K562 (cell line): Measurements from ENCODE around the gene AGXT. TPM values are rescaled to one million over a fixed set of nuclear protein-coding genes. Genes with fewer than 3 reads are reported as not detected.

Experiments used
- ATAC-seq: fragments of 200-7000 bp; cut with Tn5 transposase; 3 replicates; pipeline ENCODE4 v1.9.1; 2020; ENCODE audit warnings: moderate library complexity
- BruUV-seq: library from RNA; stranded (reverse); fragments of 400-500 nt; replicated peaks from 2 replicates; lab custom pipeline; 2021; lab: Mats Ljungman, UMichigan
- CTCF ChIA-PET: fragments of 300-600 bp; formaldehyde crosslinking; extraction: SDS; loops from one replicate; lab custom pipeline; 2021; ENCODE audit warnings: low intra/inter-chr PET ratio; lab: Yijun Ruan, JAX
- POLR2A ChIA-PET: fragments of 300-600, 350-650 bp; sonication (Branson Sonifier 250); formaldehyde crosslinking; extraction: SDS; loops from one replicate; lab custom pipeline; 2021; ENCODE audit warnings: antibody characterized with exemption, inconsistent platforms; lab: Yijun Ruan, JAX
- DNase-seq, 4 experiments: peaks; one replicate each; pipeline versions ENCODE4 v3.0.0 to v3.0.0-alpha.2; 2011 to 2018; ENCODE audit warnings: low spot score in 3 of 4, mixed read lengths in 3 of 4; ENCODE audit errors: extremely low read depth in 1 of 4
- FAIRE-seq: peaks from 2 replicates; lab custom pipeline; 2011; peaks lifted over from hg19 to GRCh38; lab: Jason Lieb, UNC
- H2AFZ ChIP-seq: 2 replicates; pipeline ENCODE4 v1.6.0; 2011; ENCODE audit warnings: low read depth, low read length, control low read depth, inconsistent platforms
- H3K27ac ChIP-seq: fragments of 200-600 bp; 3 replicates; pipeline ENCODE4 v1.8.0; 2011; ENCODE audit warnings: low read depth, mild to moderate bottlenecking, control low read depth, inconsistent platforms, low read length, moderate library complexity, mixed read lengths; ENCODE audit errors: extremely low read depth
- H3K27me3 ChIP-seq, 2 experiments: fragments of 300-600 bp in 1 of 2; 2 replicates in 1 of 2; 3 replicates in 1 of 2; pipeline versions ENCODE4 v1.6.0 to v1.8.0; 2011; ENCODE audit warnings: inconsistent platforms in 2 of 2, low read length in 2 of 2, mild to moderate bottlenecking in 1 of 2, mixed read lengths in 1 of 2, moderate library complexity in 1 of 2; ENCODE audit not compliant: control insufficient read depth in 2 of 2, insufficient read depth in 2 of 2
- H3K36me3 ChIP-seq: fragments of 300-600 bp; 3 replicates; pipeline ENCODE4 v1.8.0; 2011; ENCODE audit warnings: mild to moderate bottlenecking, low read length, inconsistent platforms; ENCODE audit not compliant: control insufficient read depth, insufficient read depth
- H3K4me1 ChIP-seq, 2 experiments: fragments of 200-600 bp in 1 of 2; replicated peaks in 1 of 2; 2 replicates in 1 of 2; 3 replicates in 1 of 2; pipeline versions ENCODE4 v1.5.1 to v1.8.0; 2011; ENCODE audit warnings: inconsistent platforms in 2 of 2, low read length in 2 of 2, mild to moderate bottlenecking in 1 of 2, mixed read lengths in 1 of 2, moderate library complexity in 1 of 2; ENCODE audit not compliant: control insufficient read depth in 2 of 2, insufficient read depth in 2 of 2
- H3K4me2 ChIP-seq: 2 replicates; pipeline ENCODE4 v1.6.1; 2011; ENCODE audit warnings: low read length, control low read depth, inconsistent platforms, mixed read lengths; ENCODE audit not compliant: insufficient read depth
- H3K4me3 ChIP-seq: fragments of 200-600 bp; sonication (generic), shearing (Covaris generic); 2 replicates; pipeline ENCODE4 v1.5.1; 2016; ENCODE audit warnings: control low read depth, inconsistent platforms
- H3K79me2 ChIP-seq: fragments of 200-600 bp; 3 replicates; pipeline ENCODE4 v1.8.0; 2011; ENCODE audit warnings: low read length, inconsistent platforms; ENCODE audit not compliant: control insufficient read depth, insufficient read depth
- H3K9ac ChIP-seq, 2 experiments: 2 replicates each; pipeline versions ENCODE4 v1.6.0 to v1.6.1; 2011; ENCODE audit warnings: low read depth in 2 of 2, low read length in 2 of 2, control low read depth in 1 of 2, inconsistent platforms in 1 of 2, mild to moderate bottlenecking in 1 of 2, mixed read lengths in 1 of 2; ENCODE audit not compliant: insufficient read depth in 1 of 2
- H3K9me1 ChIP-seq: one replicate; pipeline ENCODE4 v1.6.0; 2011; ENCODE audit warnings: inconsistent platforms, mild to moderate bottlenecking, low read length, moderate library complexity; ENCODE audit not compliant: control insufficient read depth, insufficient read depth
- H3K9me3 ChIP-seq: replicated peaks from 2 replicates; pipeline ENCODE4 v1.5.1; 2011; ENCODE audit warnings: low read depth, low read length, inconsistent platforms; ENCODE audit not compliant: control insufficient read depth, insufficient read depth
- H4K20me1 ChIP-seq: replicated peaks from 2 replicates; pipeline ENCODE4 v1.6.1; 2011; ENCODE audit warnings: low read length, inconsistent platforms, mixed read lengths; ENCODE audit not compliant: control insufficient read depth, insufficient read depth
- BHLHE40 ChIP-seq: IDR thresholded peaks from 2 replicates; pipeline ENCODE4 v1.6.1; 2011; ENCODE audit warnings: low read length, improper control_type of control experiment
- CREBBP ChIP-seq: IDR thresholded peaks from one replicate; pipeline ENCODE4 v1.6.1; 2012; ENCODE audit warnings: low read depth, mild to moderate bottlenecking, control low read depth, inconsistent platforms, low read length
- E2F1 ChIP-seq: sonication (generic); formaldehyde crosslinking; IDR thresholded peaks from 2 replicates; pipeline ENCODE4 v1.8.1; 2023; ENCODE audit warnings: mild to moderate bottlenecking, missing genetic modification reagents, moderate library complexity
- E2F8 ChIP-seq: fragments of 450-650 bp; IDR thresholded peaks from 2 replicates; pipeline ENCODE4 v1.7.1; 2018; ENCODE audit warnings: mild to moderate bottlenecking, low read depth; ENCODE audit not compliant: partially characterized antibody
- HINFP ChIP-seq: fragments of 450-650 bp; conservative IDR thresholded peaks from 2 replicates; pipeline ENCODE4 v1.6.1; 2016; ENCODE audit warnings: missing genetic modification characterization, low read depth, mild to moderate bottlenecking, control low read depth, missing compliant biosample characterization
- HMBOX1 ChIP-seq: sonication (generic); IDR thresholded peaks from 2 replicates; pipeline ENCODE4 v1.6.1; 2016
- ILK ChIP-seq: fragments of 450-650 bp; IDR thresholded peaks from 2 replicates; pipeline ENCODE4 v1.6.1; 2016; ENCODE audit warnings: missing genetic modification characterization, low read depth, mild to moderate bottlenecking, missing compliant biosample characterization, moderate library complexity, borderline replicate concordance
- RFX5 ChIP-seq: IDR thresholded peaks from 2 replicates; pipeline ENCODE4 v1.6.1; 2011; ENCODE audit warnings: low read depth, mild to moderate bottlenecking, improper control_type of control experiment, low read length
- WHSC1 ChIP-seq: IDR thresholded peaks from one replicate; pipeline ENCODE4 v1.6.1; 2012; ENCODE audit warnings: low read length, control low read depth, inconsistent platforms
- ZNF347 ChIP-seq: fragments of 450-650 bp; formaldehyde crosslinking; IDR thresholded peaks from 2 replicates; pipeline ENCODE4 v1.4.0; 2020; ENCODE audit warnings: low read depth, mild to moderate bottlenecking, moderate library complexity
- ZNF584 ChIP-seq: fragments of 200-800 bp; sonication (Bioruptor generic); IDR thresholded peaks from 2 replicates; pipeline ENCODE4 v1.6.1; 2016; ENCODE audit warnings: low read depth, mild to moderate bottlenecking, missing genetic modification characterization, missing compliant biosample characterization
- ZNF717 ChIP-seq: fragments of 250-450 bp; sonication (Bioruptor Pico); IDR thresholded peaks from 2 replicates; pipeline ENCODE4 v1.5.0; 2021
- ZNF764 ChIP-seq: fragments of 250-450 bp; sonication (Bioruptor Pico); IDR thresholded peaks from 2 replicates; pipeline ENCODE4 v1.4.0; 2020; ENCODE audit warnings: low read depth, mild to moderate bottlenecking, moderate library complexity
- WGBS: fragments of 100-300 bp; shearing (Covaris generic); methylation state at CpG from one replicate; pipeline ENCODE4 v1.1.6; 2016; ENCODE audit warnings: low coverage, mixed read lengths; ENCODE audit not compliant: insufficient coverage; ENCODE audit errors: missing lambda C conversion rate; 5-methylcytosine and 5-hydroxymethylcytosine counted together
- in situ Hi-C: fragments of 300-500 bp; cut with MboI; formaldehyde crosslinking; loops from 4 replicates; pipeline ENCODE4 v1.15.0; 2018; ENCODE audit warnings: inconsistent platforms, mixed read lengths
- intact Hi-C: fragments of 100-400 bp; cut with micrococcal nuclease; formaldehyde crosslinking; loops from 2 replicates; pipeline ENCODE4 v1.14.2; 2022
- polyA plus RNA-seq, 8 experiments: library from polyadenylated mRNA; depleted of rRNA in 4 of 8; stranded (reverse) in 5 of 8; unstranded in 3 of 8; fragments of >200 nt; fragmentation: Nextera tagmentation in 2 of 8; fragmentation: Illumina TruSeq in 1 of 8; extraction: Ambion mirVana in 2 of 8; extraction: Trizol in 1 of 8; gene quantifications; 2 replicates each; pipeline versions ENCODE4 v1.2.1 to v1.2.3, GENCODE V29; 2011 to 2014; ENCODE audit warnings: inconsistent platforms in 1 of 8, missing spikeins in 1 of 8
- total RNA-seq, 7 experiments: library from RNA; depleted of rRNA in 6 of 7; stranded (reverse); fragments of >200 nt in 6 of 7; fragmentation: Illumina TruSeq in 2 of 7; extraction: Trizol in 2 of 7; gene quantifications; 2 replicates each; pipeline versions ENCODE4 v1.2.1 to v1.2.3, GENCODE V29; 2011 to 2021; ENCODE audit warnings: low replicate concordance in 1 of 7

AGXT gene
- total and polyA plus RNA-seq, 9 of the 15 experiments (the other 6 are each of a cell fraction or from before 2014, with no cell fraction given): 0.18 TPM; not detected in 8

GRCh38 chr2:240858321-240858720, 10.3 kb upstream of the AGXT start:
- no peak overlapping the region for H3K4me3 ChIP-seq
- no TSS peak for BruUV-seq
- H2AFZ ChIP-seq: no peak overlapping the region
- in situ Hi-C loops (no loop called here), intact Hi-C loops (no loop called here)
- FAIRE-seq (no peak), ATAC-seq (no peak), DNase-seq (no peak)
- H3K27ac ChIP-seq: no peak overlapping the region
- TF ChIP-seq ILK (tag): no peak
- no peak for TF ChIP-seq HMBOX1
- TF ChIP-seq ZNF584 (CRISPR knock-in tag): no peak
- no peak for TF ChIP-seq BHLHE40
- TF ChIP-seq E2F1: no peak
- TF ChIP-seq ZNF717 (CRISPR knock-in tag): no peak
- no peak for TF ChIP-seq RFX5
- no peak for TF ChIP-seq ZNF347 (CRISPR knock-in tag)
- no peak for TF ChIP-seq HINFP
- no peak for TF ChIP-seq ZNF764
- no peak for TF ChIP-seq CREBBP
- TF ChIP-seq E2F8: no peak
- TF ChIP-seq WHSC1: no peak
- no peaks in the 10 kb centered on the region for H3K9me3 ChIP-seq
- WGBS: under 1% methylated on average over 13 of the region's 13 CpGs
- H3K9ac ChIP-seq: no peak overlapping the region
- ChIA-PET POLR2A (no interaction called here), CTCF (no interaction called here)
- H3K4me1 ChIP-seq: peaks cover 0 to 4% of the 10 kb centered on the region in 2 experiments; a peak in 2 of 5 replicates
- no peaks in the 10 kb centered on the region for H3K36me3 ChIP-seq
- peaks cover 2% of the 10 kb centered on the region for H3K9me1 ChIP-seq
- H3K27me3 ChIP-seq: peaks cover 0 to 22% of the 10 kb centered on the region in 2 experiments; a peak in 2 of 5 replicates
- no peak overlapping the region for H3K4me2 ChIP-seq
- H3K79me2 ChIP-seq: no peaks in the 10 kb centered on the region
- no peaks in the 10 kb centered on the region for H4K20me1 ChIP-seq
